HepG2 (cell line): ENCODE data around the gene PIEZO2. TPM values are rescaled to one million over a fixed set of nuclear protein-coding genes. Genes with fewer than 3 reads are reported as not detected.

Source experiments
- ATAC-seq: fragments of 200-7000 bp; cut with Tn5 transposase; 3 replicates; pipeline ENCODE4 v1.9.1; 2020; ENCODE audit warnings: mild to moderate bottlenecking, moderate library complexity
- BruUV-seq: library from RNA; stranded (reverse); fragments of 400-500 nt; replicated peaks from 2 replicates; lab custom pipeline; 2021; lab: Mats Ljungman, UMichigan
- CTCF ChIA-PET: fragments of 300-600 bp; formaldehyde crosslinking; extraction: SDS; loops from one replicate; lab custom pipeline; 2021; ENCODE audit warnings: low total read pairs, inconsistent platforms, low intra/inter-chr PET ratio; lab: Yijun Ruan, JAX
- POLR2A ChIA-PET: fragments of 350-600 bp; sonication (Branson Sonifier 250); formaldehyde crosslinking; loops from one replicate; lab custom pipeline; 2020; ENCODE audit warnings: antibody characterized with exemption, inconsistent platforms; lab: Yijun Ruan, JAX
- DNase-seq: peaks from one replicate; pipeline ENCODE4 v3.0.0-alpha.2; 2015; ENCODE audit warnings: low spot score
- FAIRE-seq: peaks from 3 replicates; lab custom pipeline; 2011; peaks lifted over from hg19 to GRCh38; lab: Jason Lieb, UNC
- H2AFZ ChIP-seq: one replicate; pipeline ENCODE4 v1.6.1; 2011; ENCODE audit warnings: low read length, inconsistent platforms
- H3K27ac ChIP-seq: fragments of 300-600 bp; 3 replicates; pipeline ENCODE4 v1.8.0; 2011; ENCODE audit warnings: mixed run types, mild to moderate bottlenecking, mixed read lengths, low read length, inconsistent platforms; ENCODE audit not compliant: insufficient read depth; ENCODE audit errors: extremely low read length
- H3K27me3 ChIP-seq, 2 experiments: fragments of 200-600 bp in 1 of 2; 2 replicates in 1 of 2; 3 replicates in 1 of 2; pipeline versions ENCODE4 v1.6.0 to v1.8.0; 2011; ENCODE audit warnings: low read length in 2 of 2, mild to moderate bottlenecking in 2 of 2, moderate library complexity in 2 of 2, inconsistent platforms in 1 of 2; ENCODE audit not compliant: insufficient read depth in 2 of 2, control insufficient read depth in 1 of 2
- H3K36me3 ChIP-seq, 2 experiments: fragments of 200-600 bp in 1 of 2; replicated peaks in 1 of 2; 2 replicates in 1 of 2; 3 replicates in 1 of 2; pipeline versions ENCODE4 v1.5.1 to v1.8.0; 2011; ENCODE audit warnings: low read length in 2 of 2, inconsistent platforms in 1 of 2; ENCODE audit not compliant: insufficient read depth in 2 of 2, control insufficient read depth in 1 of 2
- H3K4me1 ChIP-seq: 2 replicates; pipeline ENCODE4 v1.5.1; 2012; ENCODE audit warnings: low read length, inconsistent platforms; ENCODE audit not compliant: insufficient read depth
- H3K4me2 ChIP-seq: 2 replicates; pipeline ENCODE4 v1.6.0; 2011; ENCODE audit warnings: low read depth, low read length, inconsistent platforms
- H3K4me3 ChIP-seq, 3 experiments: fragments of 200-600 bp in 1 of 3; sonication (generic), shearing (Covaris generic) in 1 of 3; replicated peaks in 1 of 3; 2 replicates each; pipeline ENCODE4 v1.5.1; 2011 to 2016; ENCODE audit warnings: low read length in 3 of 3, inconsistent platforms in 2 of 3, low read depth in 2 of 3, mild to moderate bottlenecking in 2 of 3, control low read depth in 1 of 3, mixed read lengths in 1 of 3; ENCODE audit not compliant: insufficient read depth in 1 of 3
- H3K79me2 ChIP-seq: one replicate; pipeline ENCODE4 v1.6.1; 2011; ENCODE audit warnings: low read length, inconsistent platforms; ENCODE audit not compliant: insufficient read depth
- H3K9ac ChIP-seq: 2 replicates; pipeline ENCODE4 v1.6.0; 2011; ENCODE audit warnings: mild to moderate bottlenecking, low read depth, low read length, inconsistent platforms; ENCODE audit not compliant: insufficient read depth
- H3K9me3 ChIP-seq: 2 replicates; pipeline ENCODE4 v1.5.1; 2012; ENCODE audit warnings: mild to moderate bottlenecking, low read length
- H4K20me1 ChIP-seq: 2 replicates; pipeline ENCODE4 v1.6.0; 2011; ENCODE audit warnings: inconsistent platforms, mild to moderate bottlenecking, low read length, moderate library complexity; ENCODE audit not compliant: insufficient read depth
- HNRNPH1 ChIP-seq: fragments of 200-400 bp; formaldehyde crosslinking; optimal IDR thresholded peaks from 2 replicates; pipeline ENCODE3; 2017; ENCODE audit warnings: mild to moderate bottlenecking, low read depth, low read length
- ISX ChIP-seq: sonication (generic); formaldehyde crosslinking; conservative IDR thresholded peaks from 2 replicates; pipeline ENCODE4 v1.5.0; 2020; ENCODE audit warnings: missing genetic modification reagents
- MBNL3 ChIP-seq: fragments of 250-450 bp; sonication (Bioruptor Pico); conservative IDR thresholded peaks from 2 replicates; pipeline ENCODE4 v1.8.0; 2022; ENCODE audit warnings: mild to moderate bottlenecking, inconsistent platforms
- NFKB2 ChIP-seq: sonication (generic); formaldehyde crosslinking; IDR thresholded peaks from 2 replicates; pipeline ENCODE4 v1.4.0; 2020; ENCODE audit warnings: missing genetic modification reagents, borderline replicate concordance
- SP5 ChIP-seq: IDR thresholded peaks from 2 replicates; pipeline ENCODE4 v1.6.1; 2016; ENCODE audit warnings: low read depth, borderline replicate concordance
- ZNF160 ChIP-seq: sonication (generic); formaldehyde crosslinking; IDR thresholded peaks from 2 replicates; pipeline ENCODE4 v1.8.0; 2022; ENCODE audit warnings: mild to moderate bottlenecking, inconsistent platforms, missing genetic modification reagents
- ZNF563 ChIP-seq: sonication (generic); formaldehyde crosslinking; IDR thresholded peaks from 2 replicates; pipeline ENCODE4 v1.8.0; 2022; ENCODE audit warnings: mild to moderate bottlenecking, moderate library complexity, missing genetic modification reagents
- WGBS: methylation state at CpG from one replicate; pipeline ENCODE4 v1.1.6; 2017; ENCODE audit warnings: low lambda C conversion rate; 5-methylcytosine and 5-hydroxymethylcytosine counted together
- in situ Hi-C: cut with HindIII; loops from 2 replicates; pipeline ENCODE4 v1.10.0; 2017; ENCODE audit warnings: low pct_unique_long_range_greater_than_20kb; ENCODE audit not compliant: extremely low pct_ligation_motif_present
- intact Hi-C: fragments of 100-400 bp; cut with micrococcal nuclease; formaldehyde crosslinking; loops from one replicate; pipeline ENCODE4 v1.10.0; 2022; ENCODE audit not compliant: unreplicated experiment
- polyA plus RNA-seq, 8 experiments: library from polyadenylated mRNA; depleted of rRNA in 3 of 8; stranded (reverse) in 7 of 8; unstranded in 1 of 8; fragments of >200 nt; fragmentation: Illumina TruSeq in 4 of 8; extraction: Trizol in 4 of 8; gene quantifications; 2 replicates each; pipeline versions ENCODE4 v1.2.1 to v1.2.3, GENCODE V29; 2011 to 2016; ENCODE audit warnings: low read depth in 4 of 8, missing spikeins in 1 of 8, mixed read lengths in 1 of 8; ENCODE audit not compliant: insufficient read depth in 1 of 8
- total RNA-seq, 5 experiments: library from RNA; depleted of rRNA; stranded (reverse); fragments of >200 nt; fragmentation: Illumina TruSeq; extraction: Trizol; gene quantifications; 2 replicates each; pipeline ENCODE4 v1.2.3, GENCODE V29; 2016; ENCODE audit warnings: low read depth in 1 of 5
- TF ChIP-seq, protein P1 (sequence below): sonication (generic); formaldehyde crosslinking; IDR thresholded peaks from 2 replicates; pipeline ENCODE4 v1.8.1; 2023; ENCODE audit warnings: mild to moderate bottlenecking, moderate library complexity, missing genetic modification reagents
- TF ChIP-seq, protein P2 (sequence below): sonication (generic); formaldehyde crosslinking; IDR thresholded peaks from 2 replicates; pipeline ENCODE4 v1.4.0; 2020; ENCODE audit warnings: missing genetic modification reagents
- TF ChIP-seq, protein P3 (sequence below): sonication (generic); formaldehyde crosslinking; IDR thresholded peaks from 2 replicates; pipeline ENCODE4 v1.4.0; 2020; ENCODE audit warnings: mild to moderate bottlenecking, low read depth, missing genetic modification reagents

Gene PIEZO2
- total and polyA plus RNA-seq, 2 of the 13 experiments (the other 11 are each of a cell fraction or from before 2014, with no cell fraction given): 15.2 to 27.2 TPM

DNA sequence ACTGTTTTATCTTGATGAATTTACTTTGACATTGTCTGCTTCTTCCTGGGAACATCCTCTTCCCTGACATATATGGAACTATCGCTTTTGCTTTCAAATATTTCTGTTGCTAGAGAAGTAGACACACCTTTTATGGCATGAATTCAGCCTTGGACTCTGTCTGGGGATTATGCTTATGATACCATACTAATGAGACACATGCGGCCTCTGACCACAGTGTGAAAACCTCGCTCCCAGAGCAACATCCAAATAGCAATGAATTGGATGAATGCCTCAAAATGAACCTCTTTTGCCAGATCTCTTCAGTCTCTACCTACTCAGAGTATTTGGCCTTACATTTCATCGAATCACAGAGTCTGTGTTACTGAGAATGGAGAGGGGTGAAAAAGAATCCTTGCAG is 70.9 kb downstream of the PIEZO2 start:
- Histone ChIP-seq H3K9me3 (no peaks in the 10 kb centered on the region), H3K4me1 (peaks cover 16% of the 10 kb centered on the region), H3K4me2 (no peak overlapping the region), H3K4me3 (no peak overlapping the region)
- FAIRE-seq (no peak), ATAC-seq (no peak)
- POLR2A ChIA-PET: no interaction called here
- WGBS: 78% methylated on average over 4 of the region's 4 CpGs
- TF ChIP-seq, protein P1, sequence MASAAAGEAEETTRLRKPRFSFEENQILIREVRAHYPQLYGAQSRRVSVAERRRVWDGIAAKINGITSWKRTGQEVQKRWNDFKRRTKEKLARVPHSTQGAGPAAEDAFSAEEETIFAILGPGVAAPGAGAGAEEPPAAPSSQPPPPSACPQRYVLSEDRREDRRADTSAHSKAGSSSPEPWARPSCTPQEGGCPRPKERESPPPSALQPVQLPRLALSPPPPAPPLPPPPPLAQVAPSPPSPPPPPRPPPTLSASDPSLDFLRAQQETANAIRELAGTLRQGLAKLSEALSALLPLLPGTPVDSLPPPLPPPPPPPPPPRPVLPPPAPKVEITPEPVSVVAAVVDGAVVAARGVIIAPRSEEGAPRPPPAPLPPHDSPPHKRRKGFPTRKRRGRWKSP: no peak
- TF ChIP-seq SP5 (CRISPR knock-in tag): no peak
- no peak for TF ChIP-seq MBNL3
- no peak for TF ChIP-seq HNRNPH1
- no peak for TF ChIP-seq ZNF563 (CRISPR knock-in tag)
- TF ChIP-seq, protein P2, sequence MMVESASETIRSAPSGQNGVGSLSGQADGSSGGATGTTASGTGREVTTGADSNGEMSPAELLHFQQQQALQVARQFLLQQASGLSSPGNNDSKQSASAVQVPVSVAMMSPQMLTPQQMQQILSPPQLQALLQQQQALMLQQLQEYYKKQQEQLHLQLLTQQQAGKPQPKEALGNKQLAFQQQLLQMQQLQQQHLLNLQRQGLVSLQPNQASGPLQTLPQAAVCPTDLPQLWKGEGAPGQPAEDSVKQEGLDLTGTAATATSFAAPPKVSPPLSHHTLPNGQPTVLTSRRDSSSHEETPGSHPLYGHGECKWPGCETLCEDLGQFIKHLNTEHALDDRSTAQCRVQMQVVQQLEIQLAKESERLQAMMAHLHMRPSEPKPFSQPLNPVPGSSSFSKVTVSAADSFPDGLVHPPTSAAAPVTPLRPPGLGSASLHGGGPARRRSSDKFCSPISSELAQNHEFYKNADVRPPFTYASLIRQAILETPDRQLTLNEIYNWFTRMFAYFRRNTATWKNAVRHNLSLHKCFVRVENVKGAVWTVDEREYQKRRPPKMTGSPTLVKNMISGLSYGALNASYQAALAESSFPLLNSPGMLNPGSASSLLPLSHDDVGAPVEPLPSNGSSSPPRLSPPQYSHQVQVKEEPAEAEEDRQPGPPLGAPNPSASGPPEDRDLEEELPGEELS (CRISPR knock-in tag): no peak
- TF ChIP-seq NFKB2 (CRISPR knock-in tag): no peak
- TF ChIP-seq, protein P3, sequence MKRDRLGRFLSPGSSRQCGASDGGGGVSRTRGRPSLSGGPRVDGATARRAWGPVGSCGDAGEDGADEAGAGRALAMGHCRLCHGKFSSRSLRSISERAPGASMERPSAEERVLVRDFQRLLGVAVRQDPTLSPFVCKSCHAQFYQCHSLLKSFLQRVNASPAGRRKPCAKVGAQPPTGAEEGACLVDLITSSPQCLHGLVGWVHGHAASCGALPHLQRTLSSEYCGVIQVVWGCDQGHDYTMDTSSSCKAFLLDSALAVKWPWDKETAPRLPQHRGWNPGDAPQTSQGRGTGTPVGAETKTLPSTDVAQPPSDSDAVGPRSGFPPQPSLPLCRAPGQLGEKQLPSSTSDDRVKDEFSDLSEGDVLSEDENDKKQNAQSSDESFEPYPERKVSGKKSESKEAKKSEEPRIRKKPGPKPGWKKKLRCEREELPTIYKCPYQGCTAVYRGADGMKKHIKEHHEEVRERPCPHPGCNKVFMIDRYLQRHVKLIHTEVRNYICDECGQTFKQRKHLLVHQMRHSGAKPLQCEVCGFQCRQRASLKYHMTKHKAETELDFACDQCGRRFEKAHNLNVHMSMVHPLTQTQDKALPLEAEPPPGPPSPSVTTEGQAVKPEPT (CRISPR knock-in tag): no peak
- TF ChIP-seq ZNF160: no peak
- TF ChIP-seq ISX: no peak
- TF ChIP-seq, all 625 proteins: peak for 0
- no peak for DNase-seq
- H3K27ac ChIP-seq: no peak overlapping the region
- H3K36me3 ChIP-seq: no peaks in the 10 kb centered on the region
- intact Hi-C loops: no loop called here
- no peak overlapping the region for H2AFZ ChIP-seq
- H3K79me2 ChIP-seq: no peaks in the 10 kb centered on the region
- no peak overlapping the region for H3K9ac ChIP-seq
- no peaks in the 10 kb centered on the region for H3K27me3 ChIP-seq
- no TSS peak for BruUV-seq
- H4K20me1 ChIP-seq: no peaks in the 10 kb centered on the region
- in situ Hi-C loops: no loop called here
- CTCF ChIA-PET: no interaction called here
